IMR-90 (cell line): ENCODE data around the gene SYAP1. TPM values are rescaled to one million over a fixed set of nuclear protein-coding genes. Genes with fewer than 3 reads are reported as not detected.

Experiments used
- ATAC-seq: fragments of 200-7000 bp; cut with Tn5 transposase; 2 replicates; pipeline ENCODE4 v1.9.1; 2020; ENCODE audit warnings: low read depth, mild to moderate bottlenecking, moderate library complexity
- BruUV-seq: library from RNA; stranded (reverse); fragments of 400-500 nt; replicated peaks from 2 replicates; lab custom pipeline; 2021; lab: Mats Ljungman, UMichigan
- CTCF ChIA-PET: fragments of 300-600 bp; formaldehyde crosslinking; extraction: SDS; loops from one replicate; lab custom pipeline; 2021; ENCODE audit warnings: antibody characterized with exemption; lab: Yijun Ruan, JAX
- POLR2A ChIA-PET: fragments of 300-600 bp; sonication (Branson Sonifier 250); formaldehyde crosslinking; loops from one replicate; lab custom pipeline; 2022; ENCODE audit warnings: antibody characterized with exemption; ENCODE audit not compliant: unreplicated experiment; lab: Charles Lee
- DNase-seq: peaks from one replicate; pipeline ENCODE4 v3.0.0; 2013
- H2AFZ ChIP-seq: replicated peaks from 2 replicates; pipeline ENCODE3; 2013; ENCODE audit warnings: low read length, mild to moderate bottlenecking; ENCODE audit not compliant: poor library complexity
- H2AK5ac ChIP-seq: 2 replicates; pipeline ENCODE4 v1.6.1; 2013; ENCODE audit warnings: low read depth, low read length, inconsistent platforms
- H2AK9ac ChIP-seq: replicated peaks from 2 replicates; pipeline ENCODE3; 2013; ENCODE audit warnings: mild to moderate bottlenecking, low read depth, low read length, moderate library complexity; ENCODE audit not compliant: poor library complexity
- H2BK120ac ChIP-seq: 2 replicates; pipeline ENCODE4 v1.6.1; 2013; ENCODE audit warnings: low read depth, low read length, inconsistent platforms
- H2BK15ac ChIP-seq: 3 replicates; pipeline ENCODE4 v1.6.1; 2013; ENCODE audit warnings: low read depth, low read length, inconsistent platforms
- H2BK20ac ChIP-seq: 2 replicates; pipeline ENCODE4 v1.6.1; 2013; ENCODE audit warnings: low read depth, mild to moderate bottlenecking, inconsistent platforms, low read length, moderate library complexity
- H2BK5ac ChIP-seq: 2 replicates; pipeline ENCODE4 v1.6.1; 2013; ENCODE audit warnings: mild to moderate bottlenecking, low read depth, low read length, inconsistent platforms; ENCODE audit not compliant: poor library complexity, severe bottlenecking
- H3K14ac ChIP-seq: replicated peaks from 2 replicates; pipeline ENCODE4 v1.6.1; 2013; ENCODE audit warnings: low read depth, low read length, inconsistent platforms
- H3K18ac ChIP-seq: 2 replicates; pipeline ENCODE4 v1.6.1; 2013; ENCODE audit warnings: low read depth, low read length, control low read depth
- H3K23ac ChIP-seq: 2 replicates; pipeline ENCODE4 v1.6.1; 2013; ENCODE audit warnings: low read depth, low read length, inconsistent platforms
- H3K27ac ChIP-seq: 2 replicates; pipeline ENCODE4 v1.5.1; 2013; ENCODE audit warnings: mild to moderate bottlenecking, control low read depth, low read length; ENCODE audit not compliant: insufficient read depth
- H3K27me3 ChIP-seq: 2 replicates; pipeline ENCODE4 v1.6.1; 2013; ENCODE audit warnings: low read length; ENCODE audit not compliant: control insufficient read depth, insufficient read depth
- H3K36me3 ChIP-seq: 2 replicates; pipeline ENCODE4 v1.6.1; 2013; ENCODE audit warnings: low read length, mixed read lengths; ENCODE audit not compliant: control insufficient read depth, insufficient read depth
- H3K4ac ChIP-seq: 2 replicates; pipeline ENCODE4 v1.6.1; 2013; ENCODE audit warnings: low read depth, low read length, inconsistent platforms
- H3K4me1 ChIP-seq: 2 replicates; pipeline ENCODE4 v1.6.1; 2013; ENCODE audit warnings: low read length, mixed read lengths; ENCODE audit not compliant: control insufficient read depth, insufficient read depth
- H3K4me2 ChIP-seq: 2 replicates; pipeline ENCODE4 v1.6.1; 2013; ENCODE audit warnings: low read depth, mild to moderate bottlenecking, control low read depth, low read length, moderate library complexity
- H3K4me3 ChIP-seq: 2 replicates; pipeline ENCODE4 v1.5.1; 2013; ENCODE audit warnings: low read depth, mild to moderate bottlenecking, control low read depth, low read length, moderate library complexity; ENCODE audit not compliant: insufficient read depth
- H3K56ac ChIP-seq: 2 replicates; pipeline ENCODE4 v1.6.1; 2013; ENCODE audit warnings: low read length, inconsistent platforms; ENCODE audit not compliant: insufficient read depth; ENCODE audit errors: extremely low read depth
- H3K79me1 ChIP-seq, 2 experiments: 2 replicates each; pipeline ENCODE4 v1.6.1; 2013; ENCODE audit warnings: low read length in 2 of 2, inconsistent platforms in 1 of 2, low read depth in 1 of 2
- H3K9ac ChIP-seq: 2 replicates; pipeline ENCODE4 v1.6.1; 2013; ENCODE audit warnings: low read depth, low read length, control low read depth
- H3K9me1 ChIP-seq: 2 replicates; pipeline ENCODE4 v1.6.1; 2013; ENCODE audit warnings: low read length, inconsistent platforms; ENCODE audit not compliant: insufficient read depth
- H3K9me3 ChIP-seq: 2 replicates; pipeline ENCODE4 v1.6.1; 2013; ENCODE audit warnings: low read length; ENCODE audit not compliant: control insufficient read depth, insufficient read depth
- H4K20me1 ChIP-seq: 2 replicates; pipeline ENCODE4 v1.6.1; 2013; ENCODE audit warnings: low read length, inconsistent platforms; ENCODE audit not compliant: insufficient read depth
- H4K5ac ChIP-seq: 2 replicates; pipeline ENCODE4 v1.6.1; 2013; ENCODE audit warnings: mild to moderate bottlenecking, low read depth, low read length, control low read depth
- H4K8ac ChIP-seq, 2 experiments: 2 replicates each; pipeline ENCODE4 v1.6.1; 2013; ENCODE audit warnings: low read depth in 2 of 2, low read length in 2 of 2, control low read depth in 1 of 2, inconsistent platforms in 1 of 2
- H4K91ac ChIP-seq: 2 replicates; pipeline ENCODE4 v1.6.1; 2013; ENCODE audit warnings: low read depth, low read length, inconsistent platforms; ENCODE audit not compliant: insufficient read depth
- BHLHE40 ChIP-seq: fragments of 150-350 bp; IDR thresholded peaks from 2 replicates; pipeline ENCODE4 v1.6.1; 2016; ENCODE audit warnings: mild to moderate bottlenecking, low read depth, low read length
- CEBPB ChIP-seq: IDR thresholded peaks from 2 replicates; pipeline ENCODE4 v1.6.1; 2012; ENCODE audit warnings: low read depth, low read length, improper control_type of control experiment
- CHD1 ChIP-seq: IDR thresholded peaks from 2 replicates; pipeline ENCODE4 v1.6.1; 2012; ENCODE audit warnings: low read depth, low read length, improper control_type of control experiment
- CTCF ChIP-seq: conservative IDR thresholded peaks from 2 replicates; pipeline ENCODE4 v1.5.1; 2012; ENCODE audit warnings: mild to moderate bottlenecking, low read depth, low read length, improper control_type of control experiment
- ELK1 ChIP-seq: fragments of 150-350 bp; IDR thresholded peaks from 2 replicates; pipeline ENCODE4 v1.6.1; 2016; ENCODE audit warnings: low read depth, mild to moderate bottlenecking, low read length, moderate library complexity, borderline replicate concordance
- FOS ChIP-seq: fragments of 150-350 bp; IDR thresholded peaks from 2 replicates; pipeline ENCODE4 v1.6.1; 2016; ENCODE audit warnings: low read depth, low read length
- MAFK ChIP-seq: IDR thresholded peaks from 2 replicates; pipeline ENCODE4 v1.6.1; 2012; ENCODE audit warnings: low read depth, low read length, improper control_type of control experiment
- MAZ ChIP-seq: IDR thresholded peaks from 2 replicates; pipeline ENCODE4 v1.6.1; 2012; ENCODE audit warnings: low read depth, mild to moderate bottlenecking, low read length, improper control_type of control experiment, moderate library complexity, borderline replicate concordance
- MXI1 ChIP-seq: IDR thresholded peaks from 2 replicates; pipeline ENCODE4 v1.6.1; 2012; ENCODE audit warnings: low read depth, mild to moderate bottlenecking, low read length, moderate library complexity, borderline replicate concordance
- NFE2L2 ChIP-seq: fragments of 150-350 bp; IDR thresholded peaks from 2 replicates; pipeline ENCODE4 v1.6.1; 2016; ENCODE audit warnings: low read depth, mild to moderate bottlenecking, low read length
- POLR2A ChIP-seq: IDR thresholded peaks from 2 replicates; pipeline ENCODE4 v1.6.1; 2012; ENCODE audit warnings: mild to moderate bottlenecking, low read depth, low read length
- RCOR1 ChIP-seq: IDR thresholded peaks from 2 replicates; pipeline ENCODE4 v1.6.1; 2012; ENCODE audit warnings: mild to moderate bottlenecking, low read length, improper control_type of control experiment; ENCODE audit not compliant: insufficient replicate concordance
- RFX5 ChIP-seq: IDR thresholded peaks from 2 replicates; pipeline ENCODE4 v1.8.0; 2012; ENCODE audit warnings: low read depth, mild to moderate bottlenecking, low read length, moderate library complexity
- SMC3 ChIP-seq: fragments of 150-350 bp; IDR thresholded peaks from 2 replicates; pipeline ENCODE4 v1.6.1; 2016; ENCODE audit warnings: low read depth, mild to moderate bottlenecking, antibody characterized with exemption, low read length, moderate library complexity
- USF2 ChIP-seq: fragments of 150-350 bp; IDR thresholded peaks from 2 replicates; pipeline ENCODE4 v1.6.1; 2017; ENCODE audit warnings: mild to moderate bottlenecking, antibody characterized with exemption, low read length, low read depth
- WGBS, 2 experiments: methylation state at CpG; one replicate each; pipeline versions ENCODE4 v1.1.5 to v1.1.7; 2013; ENCODE audit warnings: missing lambda C conversion rate in 2 of 2; ENCODE audit not compliant: insufficient read length in 1 of 2; ENCODE audit errors: extremely low coverage in 2 of 2; 5-methylcytosine and 5-hydroxymethylcytosine counted together
- dilution Hi-C: fragments of 300-500 bp; cut with HindIII; formaldehyde crosslinking; loops from one replicate; pipeline ENCODE4 v1.14.3; 2018; ENCODE audit warnings: low sequenced_read_pairs; ENCODE audit not compliant: unreplicated experiment
- in situ Hi-C: fragments of 300-500 bp; cut with MboI; formaldehyde crosslinking; loops from 3 replicates; pipeline ENCODE4 v1.14.3; 2019; ENCODE audit warnings: low sequenced_read_pairs, inconsistent platforms, mixed read lengths
- intact Hi-C: fragments of 100-400 bp; cut with micrococcal nuclease; formaldehyde crosslinking; loops from 2 replicates; pipeline ENCODE4 v1.10.0; 2022
- polyA plus RNA-seq, 3 experiments: library from polyadenylated mRNA; depleted of rRNA; stranded (reverse); fragments of >200 nt; gene quantifications; 2 replicates each; pipeline ENCODE4 v1.2.3, GENCODE V29; 2012; ENCODE audit warnings: low replicate concordance in 1 of 3
- total RNA-seq: library from RNA; depleted of rRNA; stranded (reverse); fragments of >200 nt; gene quantifications from 2 replicates; pipeline ENCODE4 v1.2.3, GENCODE V29; 2012

The SYAP1 gene
- total and polyA plus RNA-seq, 2 of the 4 experiments (the other 2 are of a cell fraction), result 17.7 to 35.0 TPM

DNA sequence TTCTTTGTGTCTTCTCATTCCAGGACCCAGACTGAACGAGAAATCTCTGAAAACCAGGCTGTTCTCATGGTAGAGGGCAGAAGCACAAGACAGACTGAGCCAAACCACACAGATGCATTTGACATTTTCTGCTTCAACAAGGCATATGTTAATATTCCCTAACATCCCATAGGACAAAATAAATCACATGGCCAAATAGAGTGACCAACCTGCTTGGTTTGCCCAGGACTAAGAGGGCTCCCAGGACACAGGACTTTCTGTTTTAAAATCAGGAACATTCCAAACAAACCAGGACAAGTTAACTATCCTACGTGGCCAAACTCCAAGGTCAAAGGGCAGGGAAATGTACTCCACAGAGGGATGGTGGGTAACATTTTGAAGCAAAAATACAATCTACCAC lies 18.7 kb upstream of the SYAP1 start:
- H2BK120ac ChIP-seq, result no peak overlapping the region
- no peak overlapping the region for H3K9ac ChIP-seq
- no peak for DNase-seq
- ATAC-seq, result no peak
- ChIA-PET CTCF (no interaction called here), POLR2A (no interaction called here)
- H3K9me1 ChIP-seq, result no peaks in the 10 kb centered on the region
- H2AK5ac ChIP-seq, result no peak overlapping the region
- H3K14ac ChIP-seq, result no peak overlapping the region
- 60% methylated on average over 1 of the region's 2 CpGs; no CpG with 5 or more reads in 1 of the 2 experiments for WGBS, 2 experiments
- no TSS peak for BruUV-seq
- intact Hi-C loops, result no loop called here
- no peak overlapping the region for H3K56ac ChIP-seq
- no peaks in the 10 kb centered on the region for H3K9me3 ChIP-seq
- no peak overlapping the region for H2BK5ac ChIP-seq
- no peak overlapping the region for H3K27ac ChIP-seq
- H2BK15ac ChIP-seq, result no peak overlapping the region
- H3K79me1 ChIP-seq, result no peaks in the 10 kb centered on the region
- no peak overlapping the region for H4K8ac ChIP-seq
- H4K91ac ChIP-seq, result no peak overlapping the region
- no peak overlapping the region for H2BK20ac ChIP-seq
- no peaks in the 10 kb centered on the region for H4K20me1 ChIP-seq
- no peak overlapping the region for H2AFZ ChIP-seq
- H3K18ac ChIP-seq, result no peak overlapping the region
- no peaks in the 10 kb centered on the region; the same call in 1 of the 2 replicates for H3K27me3 ChIP-seq
- H3K4ac ChIP-seq, result no peak overlapping the region
- no peak overlapping the region for H3K23ac ChIP-seq
- H2AK9ac ChIP-seq, result no peak overlapping the region
- no peaks in the 10 kb centered on the region for H3K36me3 ChIP-seq
- in situ Hi-C loops, result no loop called here
- H3K4me1 ChIP-seq, result no peaks in the 10 kb centered on the region
- H4K5ac ChIP-seq, result no peak overlapping the region
- H3K4me3 ChIP-seq, result no peak overlapping the region
- TF ChIP-seq CTCF, result no peak
- TF ChIP-seq RCOR1, result no peak
- TF ChIP-seq MAFK, result no peak
- no peak for TF ChIP-seq SMC3
- no peak for TF ChIP-seq CHD1
- no peak for TF ChIP-seq USF2
- no peak for TF ChIP-seq FOS
- no peak for TF ChIP-seq NFE2L2
- TF ChIP-seq MXI1, result no peak
- TF ChIP-seq BHLHE40, result no peak
- TF ChIP-seq ELK1, result no peak
- no peak for TF ChIP-seq RFX5
- no peak for TF ChIP-seq MAZ
- TF ChIP-seq POLR2A, result no peak
- TF ChIP-seq CEBPB, result no peak
- dilution Hi-C loops, result no loop called here
- H3K4me2 ChIP-seq, result no peak overlapping the region
